K562 (cell line): Measurements from ENCODE around the gene C11orf86. TPM values are rescaled to one million over a fixed set of nuclear protein-coding genes. Genes with fewer than 3 reads are reported as not detected.

Source experiments
- CC2D1A ChIP-seq: fragments of 450-650 bp; IDR thresholded peaks from 2 replicates; pipeline ENCODE4 v1.6.1; 2017; ENCODE audit warnings: mild to moderate bottlenecking
- CREBBP ChIP-seq: IDR thresholded peaks from one replicate; pipeline ENCODE4 v1.6.1; 2012; ENCODE audit warnings: low read depth, mild to moderate bottlenecking, control low read depth, inconsistent platforms, low read length
- FOXO4 ChIP-seq: fragments of 450-650 bp; formaldehyde crosslinking; IDR thresholded peaks from 2 replicates; pipeline ENCODE4 v1.4.0; 2020; ENCODE audit warnings: mild to moderate bottlenecking, moderate library complexity
- LARP7 ChIP-seq: fragments of 450-650 bp; IDR thresholded peaks from 2 replicates; pipeline ENCODE4 v1.6.1; 2016
- MGA ChIP-seq: fragments of 450-650 bp; IDR thresholded peaks from 2 replicates; pipeline ENCODE4 v1.6.1; 2016; ENCODE audit warnings: mild to moderate bottlenecking, moderate library complexity
- MXI1 ChIP-seq: IDR thresholded peaks from 2 replicates; pipeline ENCODE4 v1.6.1; 2011; ENCODE audit warnings: low read depth, mild to moderate bottlenecking, improper control_type of control experiment, low read length
- RB1 ChIP-seq: fragments of 450-650 bp; IDR thresholded peaks from 2 replicates; pipeline ENCODE4 v1.6.1; 2017; ENCODE audit warnings: low read depth, mild to moderate bottlenecking
- ZBTB34 ChIP-seq: fragments of 250-450 bp; sonication (Bioruptor Pico); IDR thresholded peaks from 2 replicates; pipeline ENCODE4 v1.8.0; 2021; ENCODE audit warnings: mild to moderate bottlenecking, moderate library complexity
- ZC3H11A ChIP-seq: IDR thresholded peaks from 2 replicates; pipeline ENCODE4 v1.6.1; 2012; ENCODE audit warnings: low read depth, low read length, improper control_type of control experiment
- ZFX ChIP-seq: sonication (generic); formaldehyde crosslinking; IDR thresholded peaks from 2 replicates; pipeline ENCODE4 v1.8.0; 2022; ENCODE audit warnings: mild to moderate bottlenecking, missing genetic modification reagents, moderate library complexity
- ZNF76 ChIP-seq: fragments of 250-450 bp; sonication (Bioruptor Pico); IDR thresholded peaks from 2 replicates; pipeline ENCODE4 v1.4.0; 2020; ENCODE audit warnings: mild to moderate bottlenecking, moderate library complexity, borderline replicate concordance
- polyA plus RNA-seq, 8 experiments: library from polyadenylated mRNA; depleted of rRNA in 4 of 8; stranded (reverse) in 5 of 8; unstranded in 3 of 8; fragments of >200 nt; fragmentation: Nextera tagmentation in 2 of 8; fragmentation: Illumina TruSeq in 1 of 8; extraction: Ambion mirVana in 2 of 8; extraction: Trizol in 1 of 8; gene quantifications; 2 replicates each; pipeline versions ENCODE4 v1.2.1 to v1.2.3, GENCODE V29; 2011 to 2014; ENCODE audit warnings: inconsistent platforms in 1 of 8, missing spikeins in 1 of 8
- total RNA-seq, 7 experiments: library from RNA; depleted of rRNA in 6 of 7; stranded (reverse); fragments of >200 nt in 6 of 7; fragmentation: Illumina TruSeq in 2 of 7; extraction: Trizol in 2 of 7; gene quantifications; 2 replicates each; pipeline versions ENCODE4 v1.2.1 to v1.2.3, GENCODE V29; 2011 to 2021; ENCODE audit warnings: low replicate concordance in 1 of 7
- TF ChIP-seq, protein P1 (sequence below): sonication (generic); formaldehyde crosslinking; IDR thresholded peaks from 2 replicates; pipeline ENCODE4 v1.8.0; 2022; ENCODE audit warnings: missing genetic modification reagents, mild to moderate bottlenecking, borderline replicate concordance

The C11orf86 gene
- total and polyA plus RNA-seq, 9 of the 15 experiments (the other 6 are each of a cell fraction or from before 2014, with no cell fraction given), result not detected

DNA sequence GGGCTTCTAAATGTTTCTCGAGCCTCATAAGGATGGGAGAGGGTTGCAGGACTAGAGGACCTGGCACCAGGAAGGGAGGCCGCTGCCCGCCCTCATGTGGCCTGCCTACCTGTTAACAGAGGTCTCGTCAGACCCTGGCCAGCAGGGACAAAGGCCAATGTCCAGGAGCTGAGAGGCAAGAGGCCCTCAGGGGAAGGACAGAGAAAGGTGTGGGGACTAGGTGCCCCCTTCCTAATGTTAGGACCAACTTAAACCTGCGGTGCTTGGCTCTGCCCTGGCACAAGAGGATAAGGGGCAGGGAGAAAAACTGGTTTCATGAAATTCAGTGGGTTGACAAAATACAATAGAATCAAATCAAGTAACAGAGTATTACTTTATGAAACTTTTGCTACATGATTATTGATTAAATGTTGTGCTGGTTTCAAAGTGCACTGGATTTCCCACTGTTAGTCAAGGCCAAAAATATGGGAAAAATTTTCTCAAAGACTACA lies 27.9 kb downstream of the C11orf86 start (continued):
- no peak for TF ChIP-seq MGA
- TF ChIP-seq ZC3H11A, result no peak
- TF ChIP-seq CREBBP, result no peak
- no peak for TF ChIP-seq ZNF76
- TF ChIP-seq, protein P1, sequence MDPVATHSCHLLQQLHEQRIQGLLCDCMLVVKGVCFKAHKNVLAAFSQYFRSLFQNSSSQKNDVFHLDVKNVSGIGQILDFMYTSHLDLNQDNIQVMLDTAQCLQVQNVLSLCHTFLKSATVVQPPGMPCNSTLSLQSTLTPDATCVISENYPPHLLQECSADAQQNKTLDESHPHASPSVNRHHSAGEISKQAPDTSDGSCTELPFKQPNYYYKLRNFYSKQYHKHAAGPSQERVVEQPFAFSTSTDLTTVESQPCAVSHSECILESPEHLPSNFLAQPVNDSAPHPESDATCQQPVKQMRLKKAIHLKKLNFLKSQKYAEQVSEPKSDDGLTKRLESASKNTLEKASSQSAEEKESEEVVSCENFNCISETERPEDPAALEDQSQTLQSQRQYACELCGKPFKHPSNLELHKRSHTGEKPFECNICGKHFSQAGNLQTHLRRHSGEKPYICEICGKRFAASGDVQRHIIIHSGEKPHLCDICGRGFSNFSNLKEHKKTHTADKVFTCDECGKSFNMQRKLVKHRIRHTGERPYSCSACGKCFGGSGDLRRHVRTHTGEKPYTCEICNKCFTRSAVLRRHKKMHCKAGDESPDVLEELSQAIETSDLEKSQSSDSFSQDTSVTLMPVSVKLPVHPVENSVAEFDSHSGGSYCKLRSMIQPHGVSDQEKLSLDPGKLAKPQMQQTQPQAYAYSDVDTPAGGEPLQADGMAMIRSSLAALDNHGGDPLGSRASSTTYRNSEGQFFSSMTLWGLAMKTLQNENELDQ (CRISPR knock-in tag), result no peak
- TF ChIP-seq FOXO4 (CRISPR knock-in tag), result no peak
- TF ChIP-seq RB1, result no peak
- no peak for TF ChIP-seq MXI1
- TF ChIP-seq ZFX (CRISPR knock-in tag), result no peak
- no peak for TF ChIP-seq CC2D1A
- no peak for TF ChIP-seq LARP7
- TF ChIP-seq ZBTB34 (CRISPR knock-in tag), result no peak
